ENCODE measurements around the gene ARHGAP27. TPM values are rescaled to one million over a fixed set of nuclear protein-coding genes. Genes with fewer than 3 reads are reported as not detected.

ARHGAP27 gene
- total and polyA plus RNA-seq, 12 donors = 15.2 to 65.8 (median 25.3) TPM

DNA sequence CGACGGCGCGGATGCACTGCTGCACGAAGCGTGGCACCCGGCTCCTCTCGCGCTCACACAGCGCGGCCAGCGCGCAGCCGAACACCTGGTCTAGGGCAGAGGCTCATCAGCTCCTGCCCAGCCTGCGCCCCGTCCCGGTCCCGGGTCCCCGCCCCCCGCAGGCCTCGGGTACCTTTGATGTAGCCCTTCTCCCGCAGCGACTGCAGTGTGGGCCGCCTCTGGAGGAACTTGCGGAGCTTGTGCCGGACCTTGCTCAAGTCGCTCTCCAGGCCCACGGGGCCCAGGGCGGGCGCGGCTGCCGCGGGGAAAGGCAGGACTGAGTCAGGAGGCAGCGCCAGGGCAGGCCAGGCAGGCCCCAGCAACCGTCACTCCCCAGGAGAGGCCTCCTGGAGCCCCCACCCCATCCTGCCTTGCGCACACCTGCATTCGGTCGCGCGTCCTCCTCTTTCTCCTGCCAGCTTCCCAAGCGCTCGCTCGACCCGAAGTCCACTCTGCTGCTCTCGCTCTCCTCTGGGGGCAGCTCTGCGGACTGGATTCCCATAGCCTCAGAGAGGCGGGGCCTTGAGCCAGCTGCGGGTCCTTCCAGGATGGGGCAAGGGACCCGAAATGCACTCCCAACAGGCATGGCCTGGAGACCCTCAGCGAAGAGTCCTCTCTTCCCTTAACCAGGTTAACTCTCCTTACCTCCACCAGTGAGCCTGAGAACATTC is 36.0 kb downstream of the ARHGAP27 start:
- Histone ChIP-seq H3K27me3 (no peaks in the 10 kb centered on the region), H3K36me3 (peaks cover 0 to 80% (median 31%) of the 10 kb centered on the region in 9 donors), H3K4me3 (no peak overlapping the region), H3K27ac (no peak overlapping the region), H3K9me3 (no peaks in the 10 kb centered on the region), H3K4me1 (peaks cover 0 to 26% (median 4%) of the 10 kb centered on the region in 9 donors)
- ATAC-seq (peak in 1 of 8 donors; percentile 24), DNase-seq (no peak)
- intact Hi-C loops (cut with DNase I) = no loop called here
- WGBS, 2 donors = 94 to 95% methylated on average over 44 to 50 of the region's 50 CpGs
- TF ChIP-seq, protein P1, sequence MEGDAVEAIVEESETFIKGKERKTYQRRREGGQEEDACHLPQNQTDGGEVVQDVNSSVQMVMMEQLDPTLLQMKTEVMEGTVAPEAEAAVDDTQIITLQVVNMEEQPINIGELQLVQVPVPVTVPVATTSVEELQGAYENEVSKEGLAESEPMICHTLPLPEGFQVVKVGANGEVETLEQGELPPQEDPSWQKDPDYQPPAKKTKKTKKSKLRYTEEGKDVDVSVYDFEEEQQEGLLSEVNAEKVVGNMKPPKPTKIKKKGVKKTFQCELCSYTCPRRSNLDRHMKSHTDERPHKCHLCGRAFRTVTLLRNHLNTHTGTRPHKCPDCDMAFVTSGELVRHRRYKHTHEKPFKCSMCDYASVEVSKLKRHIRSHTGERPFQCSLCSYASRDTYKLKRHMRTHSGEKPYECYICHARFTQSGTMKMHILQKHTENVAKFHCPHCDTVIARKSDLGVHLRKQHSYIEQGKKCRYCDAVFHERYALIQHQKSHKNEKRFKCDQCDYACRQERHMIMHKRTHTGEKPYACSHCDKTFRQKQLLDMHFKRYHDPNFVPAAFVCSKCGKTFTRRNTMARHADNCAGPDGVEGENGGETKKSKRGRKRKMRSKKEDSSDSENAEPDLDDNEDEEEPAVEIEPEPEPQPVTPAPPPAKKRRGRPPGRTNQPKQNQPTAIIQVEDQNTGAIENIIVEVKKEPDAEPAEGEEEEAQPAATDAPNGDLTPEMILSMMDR (IDR thresholded peaks at IDR 0.05) = no peak

DNA sequence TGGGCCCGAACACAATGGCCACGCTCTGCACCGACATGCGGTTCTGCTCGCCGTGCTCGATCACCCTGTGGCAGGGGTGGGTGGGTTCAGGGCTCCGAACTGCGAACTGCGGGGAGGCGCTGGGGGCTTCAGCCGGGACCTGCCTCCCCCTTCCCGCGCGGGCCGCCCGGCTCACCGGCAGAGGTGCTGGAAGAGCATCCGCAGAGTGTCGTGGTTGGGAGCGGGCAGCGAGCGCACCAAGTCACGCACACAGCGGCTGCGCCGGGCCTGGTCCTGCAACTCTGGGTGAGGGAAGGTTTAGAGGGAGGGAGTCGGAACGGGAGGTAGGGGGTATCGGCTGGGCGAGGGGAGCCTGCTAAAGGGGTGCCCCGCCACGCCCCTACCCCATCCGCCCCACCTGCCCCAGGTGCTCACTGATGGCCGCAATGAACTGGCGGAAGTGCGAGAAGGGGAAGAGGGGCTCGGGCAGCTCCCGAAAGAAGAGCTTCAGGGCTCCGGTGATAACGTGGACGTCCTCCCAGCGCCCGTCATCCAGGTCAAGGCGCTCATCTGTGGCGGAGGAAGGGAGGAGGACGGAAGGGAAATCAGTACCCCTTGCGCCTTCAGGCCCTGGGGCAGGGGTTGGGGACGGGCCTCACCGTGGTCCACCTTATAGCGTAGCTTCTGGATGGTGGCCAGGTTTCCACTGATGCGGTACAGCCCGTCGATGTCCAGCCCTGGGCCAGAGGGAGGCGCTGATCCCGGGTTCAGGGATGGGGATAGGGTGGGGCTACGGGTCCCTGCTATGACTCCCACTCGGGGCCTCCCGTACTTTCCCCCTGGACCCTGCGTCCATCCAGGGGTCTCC is 36.9 kb downstream of the ARHGAP27 start:
- no peaks in the 10 kb centered on the region for H3K9me3 ChIP-seq

DNA sequence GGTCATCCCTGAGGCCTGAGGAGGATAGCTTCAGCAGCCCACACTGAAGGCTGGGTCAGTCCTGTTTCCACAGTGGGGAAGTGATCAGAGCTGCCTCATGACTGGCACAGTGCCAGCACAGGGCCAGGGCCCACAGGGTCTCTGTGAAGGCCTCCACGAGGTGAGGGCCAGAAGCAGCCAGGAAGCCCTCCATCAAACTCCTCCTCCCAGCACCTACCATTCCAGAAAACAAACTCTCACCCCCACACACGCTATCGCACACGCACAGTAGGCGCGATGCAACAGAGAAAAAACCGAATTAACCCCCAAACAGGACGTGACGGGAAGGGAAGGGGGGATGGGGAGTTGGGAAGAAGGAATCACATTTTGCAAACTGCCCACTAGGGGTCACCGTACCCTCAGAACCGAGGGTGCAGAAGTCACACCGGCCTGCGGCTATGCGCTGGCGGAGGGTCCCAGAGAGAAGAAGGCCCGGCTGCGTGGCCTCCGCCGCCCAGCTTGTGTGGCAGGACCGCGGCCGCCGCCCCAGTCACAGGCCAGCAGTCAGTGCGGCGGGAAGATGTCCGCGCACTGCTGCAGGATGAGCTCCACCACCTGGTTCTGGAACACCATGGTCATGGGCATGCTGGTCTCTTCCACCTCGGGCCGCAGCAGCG is 37.6 kb downstream of the ARHGAP27 start:
- DNase-seq = peak; percentile 59 to 73
- ATAC-seq = peak; percentile 46 to 82 (median 70)
- Histone ChIP-seq H3K4me3 (peak overlapping the region in 9 of 10 donors; percentile 4 to 44 (median 30)), H3K36me3 (peaks cover 0 to 64% (median 27%) of the 10 kb centered on the region in 9 donors), H3K9me3 (no peaks in the 10 kb centered on the region), H3K27ac (peak overlapping the region in 1 of 10 donors; percentile 14), H3K27me3 (peaks cover 0 to 2% (median 0%) of the 10 kb centered on the region in 7 donors), H3K4me1 (peaks cover 0 to 26% (median 4%) of the 10 kb centered on the region in 9 donors)
- 22 to 31% methylated on average over 29 to 30 of the region's 30 CpGs for WGBS, 2 donors
- TF ChIP-seq, protein P1 (IDR thresholded peaks at IDR 0.05) = peak; percentile 48 to 80 (median 74)
- intact Hi-C loops (cut with DNase I) = loop anchor here in 1 of 10 donors (5.0 kb wide), 1 partner anchor 32 kb away; no protein-coding TSS in a partner anchor

More for the DNA sequence above, 36.9 kb downstream of the ARHGAP27 start:
- peak overlapping the region in 9 of 10 donors; percentile 4 to 44 (median 30) for H3K4me3 ChIP-seq
- 73 to 77% methylated on average over 54 to 60 of the region's 60 CpGs for WGBS, 2 donors
- intact Hi-C loops (cut with DNase I) = no loop called here
- no peak for DNase-seq
- H3K36me3 ChIP-seq = peaks cover 0 to 71% (median 29%) of the 10 kb centered on the region in 9 donors
- peak in 3 of 8 donors; percentile 3 to 14 (median 12) for ATAC-seq
- H3K27me3 ChIP-seq = no peaks in the 10 kb centered on the region
- no peak overlapping the region for H3K27ac ChIP-seq
- peaks cover 0 to 26% (median 4%) of the 10 kb centered on the region in 9 donors for H3K4me1 ChIP-seq
- TF ChIP-seq, protein P1 (IDR thresholded peaks at IDR 0.05) = no peak

GRCh38 chr17:45394564-45394912 is 38.1 kb downstream of the ARHGAP27 start:
- WGBS, 2 donors = 81 to 83% methylated on average over 4 of the region's 4 CpGs
- no peak overlapping the region for H3K27ac ChIP-seq

More at GRCh38 chr17:45394564-45394912, 38.1 kb downstream of the ARHGAP27 start:
- H3K36me3 ChIP-seq = peaks cover 0 to 59% (median 27%) of the 10 kb centered on the region in 9 donors
- H3K9me3 ChIP-seq = no peaks in the 10 kb centered on the region
- H3K4me1 ChIP-seq = peaks cover 0 to 23% (median 2%) of the 10 kb centered on the region in 9 donors
- intact Hi-C loops (cut with DNase I) = loop anchor here in 1 of 10 donors (5.0 kb wide), 1 partner anchor 33 kb away; no protein-coding TSS in a partner anchor
- no peak overlapping the region for H3K4me3 ChIP-seq
- peaks cover 0 to 7% (median 0%) of the 10 kb centered on the region in 7 donors for H3K27me3 ChIP-seq
- DNase-seq (no peak), ATAC-seq (no peak)
- TF ChIP-seq, protein P1 (IDR thresholded peaks at IDR 0.05) = no peak
